GM12878 (cell line): ENCODE results near the gene ZNF512B. TPM values are rescaled to one million over a fixed set of nuclear protein-coding genes. Genes with fewer than 3 reads are reported as not detected.
A peak's percentile ranks its signal among the peaks of the same experiment; 100 is the strongest.

Experiments
- ATAC-seq: fragments of 200-7000 bp; cut with Tn5 transposase; 3 replicates; pipeline ENCODE4 v1.9.1; 2020; ENCODE audit warnings: mild to moderate bottlenecking, moderate library complexity
- BruUV-seq: library from RNA; stranded (reverse); fragments of 400-500 nt; replicated peaks from 2 replicates; lab custom pipeline; 2021; lab: Mats Ljungman, UMichigan
- CTCF ChIA-PET: fragments of 300-600 bp; sonication (Branson Sonifier 250); formaldehyde crosslinking; extraction: SDS; loops from one replicate; lab custom pipeline; 2021; ENCODE audit warnings: inconsistent platforms; lab: Yijun Ruan, JAX
- POLR2A ChIA-PET: fragments of 350-600 bp; formaldehyde crosslinking; extraction: SDS; loops from one replicate; lab custom pipeline; 2021; ENCODE audit warnings: inconsistent platforms; lab: Charles Lee
- RAD21 ChIA-PET: fragments of 300-600 bp; sonication (Branson Sonifier 250); formaldehyde crosslinking; loops from one replicate; lab custom pipeline; 2023; ENCODE audit warnings: antibody characterized with exemption; ENCODE audit not compliant: unreplicated experiment; lab: Charles Lee
- SMC1A ChIA-PET: fragments of 300-600 bp; sonication (Branson Sonifier 250); formaldehyde crosslinking; loops from one replicate; lab custom pipeline; 2023; ENCODE audit not compliant: unreplicated experiment, uncharacterized antibody; lab: Charles Lee
- DNase-seq: peaks from one replicate; pipeline ENCODE4 v3.0.0-alpha.2; 2011; ENCODE audit warnings: low read depth, low spot score
- FAIRE-seq: peaks from 3 replicates; lab custom pipeline; 2011; peaks lifted over from hg19 to GRCh38; lab: Jason Lieb, UNC
- H2AFZ ChIP-seq: 2 replicates; pipeline ENCODE4 v1.6.0; 2011; ENCODE audit warnings: low read depth, low read length, control low read depth; ENCODE audit not compliant: control insufficient read depth
- H3K27ac ChIP-seq: 2 replicates; pipeline ENCODE4 v1.5.1; 2011; ENCODE audit warnings: control low read depth; ENCODE audit not compliant: control insufficient read depth, insufficient read depth
- H3K27me3 ChIP-seq, 2 experiments: replicated peaks in 1 of 2; 2 replicates each; pipeline versions ENCODE4 v1.6.0 to v1.6.1; 2011; ENCODE audit warnings: low read length in 1 of 2; ENCODE audit not compliant: control insufficient read depth in 2 of 2, insufficient read depth in 2 of 2
- H3K36me3 ChIP-seq, 2 experiments: 2 replicates each; pipeline ENCODE4 v1.5.1; 2011; ENCODE audit warnings: low read length in 1 of 2; ENCODE audit not compliant: control insufficient read depth in 2 of 2, insufficient read depth in 2 of 2
- H3K4me1 ChIP-seq: 2 replicates; pipeline ENCODE4 v1.6.1; 2011; ENCODE audit warnings: mild to moderate bottlenecking, low read length, moderate library complexity, mixed read lengths; ENCODE audit not compliant: control insufficient read depth, insufficient read depth
- H3K4me2 ChIP-seq: 2 replicates; pipeline ENCODE4 v1.6.0; 2011; ENCODE audit warnings: control low read depth; ENCODE audit not compliant: control insufficient read depth, insufficient read depth
- H3K4me3 ChIP-seq: fragments of 200-600 bp; sonication (generic); 2 replicates; pipeline ENCODE4 v1.5.1; 2016
- H3K79me2 ChIP-seq: 2 replicates; pipeline ENCODE4 v1.6.0; 2011; ENCODE audit warnings: low read length; ENCODE audit not compliant: control insufficient read depth, insufficient read depth
- H3K9ac ChIP-seq: 2 replicates; pipeline ENCODE4 v1.8.0; 2011; ENCODE audit warnings: low read length, control low read depth, mixed read lengths; ENCODE audit not compliant: control insufficient read depth, insufficient read depth
- H3K9me3 ChIP-seq: replicated peaks from 3 replicates; pipeline ENCODE4 v1.5.1; 2011; ENCODE audit warnings: mild to moderate bottlenecking, low read length; ENCODE audit not compliant: control insufficient read depth, insufficient read depth
- H4K20me1 ChIP-seq: 2 replicates; pipeline ENCODE4 v1.6.0; 2011; ENCODE audit not compliant: control insufficient read depth, insufficient read depth
- BCL11A ChIP-seq: IDR thresholded peaks from 2 replicates; pipeline ENCODE4 v1.6.1; 2011; ENCODE audit warnings: low read depth, low read length
- CBX3 ChIP-seq: fragments of 200-600 bp; sonication (generic); IDR thresholded peaks from 2 replicates; pipeline ENCODE4 v1.6.1; 2016; ENCODE audit warnings: low read depth, borderline replicate concordance
- HCFC1 ChIP-seq: fragments of 150-350 bp; IDR thresholded peaks from 2 replicates; pipeline ENCODE4 v1.6.1; 2014; ENCODE audit warnings: low read length
- HDAC6 ChIP-seq: fragments of 200-600 bp; sonication (generic); IDR thresholded peaks from one replicate; pipeline ENCODE4 v1.8.0; 2017; ENCODE audit warnings: antibody characterized with exemption; ENCODE audit not compliant: unreplicated experiment
- IKZF2 ChIP-seq, 2 experiments: fragments of 450-650 bp; IDR thresholded peaks; 2 replicates each; pipeline ENCODE4 v1.6.1; 2017; ENCODE audit warnings: mild to moderate bottlenecking in 2 of 2, moderate library complexity in 2 of 2
- JUNB ChIP-seq: IDR thresholded peaks from 2 replicates; pipeline ENCODE4 v1.6.1; 2016; ENCODE audit warnings: antibody characterized with exemption, mild to moderate bottlenecking
- LARP7 ChIP-seq: fragments of 450-650 bp; IDR thresholded peaks from 2 replicates; pipeline ENCODE4 v1.6.1; 2017; ENCODE audit warnings: mild to moderate bottlenecking
- PAX5 ChIP-seq: IDR thresholded peaks from 2 replicates; pipeline ENCODE4 v1.6.1; 2011; ENCODE audit warnings: low read depth, low read length, borderline replicate concordance
- POLR2A ChIP-seq: IDR thresholded peaks from 2 replicates; pipeline ENCODE4 v1.6.1; 2011; ENCODE audit warnings: low read depth, mild to moderate bottlenecking, low read length
- POLR2AphosphoS2 ChIP-seq: IDR thresholded peaks from 2 replicates; pipeline ENCODE4 v1.6.1; 2011; ENCODE audit warnings: low read depth, mild to moderate bottlenecking, low read length, improper control_type of control experiment, moderate library complexity
- RAD51 ChIP-seq: fragments of 450-650 bp; IDR thresholded peaks from 2 replicates; pipeline ENCODE4 v1.6.1; 2016; ENCODE audit warnings: moderate library complexity, mild to moderate bottlenecking, inconsistent platforms
- RFX5 ChIP-seq: IDR thresholded peaks from 2 replicates; pipeline ENCODE4 v1.6.1; 2011; ENCODE audit warnings: low read depth, low read length, improper control_type of control experiment
- SMARCA5 ChIP-seq: fragments of 450-650 bp; IDR thresholded peaks from 2 replicates; pipeline ENCODE4 v1.6.1; 2017; ENCODE audit warnings: mild to moderate bottlenecking
- TBL1XR1 ChIP-seq: IDR thresholded peaks from 2 replicates; pipeline ENCODE4 v1.6.1; 2012; ENCODE audit warnings: low read depth, low read length, improper control_type of control experiment
- ZZZ3 ChIP-seq: IDR thresholded peaks from 2 replicates; pipeline ENCODE4 v1.6.1; 2011; ENCODE audit warnings: low read depth; ENCODE audit not compliant: control insufficient read depth, insufficient read length
- WGBS: methylation state at CpG from one replicate; pipeline ENCODE4 v1.1.6; 2016; ENCODE audit warnings: low lambda C conversion rate; ENCODE audit not compliant: insufficient replicate concordance, insufficient coverage; ENCODE audit errors: missing lambda C conversion rate; 5-methylcytosine and 5-hydroxymethylcytosine counted together
- in situ Hi-C: fragments of 300-500 bp; cut with MboI; formaldehyde crosslinking; loops from 9 replicates; pipeline ENCODE4 v1.14.3; 2018; ENCODE audit warnings: mixed read lengths
- intact Hi-C: fragments of 100-400 bp; cut with micrococcal nuclease; formaldehyde crosslinking; loops from one replicate; pipeline ENCODE4 v1.14.2; 2022; ENCODE audit not compliant: unreplicated experiment
- polyA plus RNA-seq, 11 experiments: library from polyadenylated mRNA; depleted of rRNA in 4 of 11; unstranded in 6 of 11; stranded (reverse) in 5 of 11; fragments of >200 nt; fragmentation: Nextera tagmentation in 4 of 11; fragmentation: Illumina TruSeq in 1 of 11; extraction: Ambion mirVana in 4 of 11; extraction: Trizol in 1 of 11; gene quantifications; 1 replicate in 1 of 11; 2 replicates in 10 of 11; pipeline versions ENCODE4 v1.2.1 to v1.2.3, GENCODE V29; 2011 to 2016; ENCODE audit warnings: inconsistent platforms in 2 of 11, missing spikeins in 2 of 11, low read depth in 1 of 11
- total RNA-seq, 4 experiments: library from RNA; depleted of rRNA in 3 of 4; stranded (reverse); fragments of >200 nt in 3 of 4; fragmentation: Illumina TruSeq in 1 of 4; extraction: Trizol in 1 of 4; gene quantifications; 2 replicates each; pipeline versions ENCODE4 v1.2.1 to v1.2.3, GENCODE V29; 2013 to 2021
- TF ChIP-seq, protein P1 (sequence below): IDR thresholded peaks from 2 replicates; pipeline ENCODE4 v1.6.1; 2012; ENCODE audit warnings: mild to moderate bottlenecking, low read depth, low read length

Gene ZNF512B
- total and polyA plus RNA-seq, 10 of the 15 experiments (the other 5 are each of a cell fraction or from before 2014, with no cell fraction given) = 0.06 to 23.9 (median 4.0) TPM

- Histone ChIP-seq H3K27me3 (no peaks in the 10 kb centered on the region), H3K4me3 (no peak overlapping the region), H3K9ac (no peak overlapping the region), H3K4me2 (no peak overlapping the region), H2AFZ (no peak overlapping the region), H3K36me3 (peaks cover 10 to 46% of the 10 kb centered on the region in 2 experiments; a peak in 3 of 4 replicates), H3K4me1 (no peaks in the 10 kb centered on the region), H4K20me1 (no peaks in the 10 kb centered on the region), H3K27ac (no peak overlapping the region), H3K79me2 (no peaks in the 10 kb centered on the region), H3K9me3 (no peaks in the 10 kb centered on the region; the same call in 2 of the 3 replicates)
- intact Hi-C loops = no loop called here
- BruUV-seq = TSS peak; percentile 76
- no peak for ATAC-seq
- ChIA-PET CTCF (no interaction called here), POLR2A (interaction anchor here (0.7 kb wide), 1 partner anchor 12 kb away, joined by 4 read pairs; no protein-coding TSS in a partner anchor), SMC1A (no interaction called here), RAD21 (no interaction called here)
- peak; percentile 28; the same call in 1 of the 2 replicates for TF ChIP-seq POLR2A
- TF ChIP-seq JUNB = no peak
- no peak for FAIRE-seq
- WGBS = 98% methylated on average over 23 of the region's 23 CpGs
- in situ Hi-C loops = no loop called here
- no peak for DNase-seq
Measured at GRCh38 chr20:63940071-63940471, 29.7 kb downstream of the ZNF512B start.

DNA sequence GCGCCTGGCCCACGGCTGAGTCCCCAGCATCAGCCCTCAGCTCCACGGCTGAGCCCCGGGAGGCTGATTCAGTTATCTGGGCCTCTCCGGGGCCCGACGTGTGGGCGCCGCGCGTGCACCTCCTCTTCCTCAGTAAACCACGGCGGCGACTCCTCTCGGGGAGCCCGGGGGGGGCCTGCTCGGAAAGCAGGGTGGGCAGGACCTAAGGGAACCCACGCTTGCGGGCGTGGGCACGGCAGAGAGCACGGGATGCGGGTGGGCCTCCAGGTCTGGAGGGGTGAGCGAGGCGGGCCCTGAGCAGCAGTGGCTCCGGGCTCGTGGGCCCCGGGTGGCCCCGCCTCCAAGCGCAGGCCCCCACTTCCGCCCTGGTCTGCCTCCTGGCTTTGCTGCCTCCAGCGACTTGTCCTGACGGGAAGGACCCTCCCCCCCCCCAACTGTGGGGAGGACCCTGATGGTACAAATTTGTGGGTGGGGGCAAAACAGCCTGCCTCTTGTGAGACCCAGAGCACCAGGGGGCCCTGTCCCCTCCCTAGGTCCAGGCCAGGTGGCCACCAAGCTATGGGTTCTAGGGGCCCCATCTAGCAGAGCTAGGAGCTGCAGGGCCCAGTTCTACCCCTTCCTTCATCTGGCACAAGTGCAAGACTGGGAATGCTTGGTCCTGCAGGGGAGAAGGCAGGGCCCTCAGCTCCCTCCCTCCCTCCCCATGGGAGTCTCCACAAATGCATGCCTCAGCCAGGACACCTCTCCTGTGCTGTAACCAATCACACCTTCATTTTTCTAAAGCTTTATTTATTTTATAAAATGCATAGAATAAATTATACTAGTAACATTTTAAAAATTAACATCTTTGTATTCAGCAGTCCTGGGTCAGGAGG, 30.4 kb downstream of the ZNF512B start:
- Histone ChIP-seq H3K79me2 (no peaks in the 10 kb centered on the region), H3K27ac (no peak overlapping the region), H3K9me3 (no peaks in the 10 kb centered on the region; the same call in 2 of the 3 replicates), H2AFZ (no peak overlapping the region), H3K4me3 (no peak overlapping the region), H3K4me1 (no peaks in the 10 kb centered on the region), H4K20me1 (no peaks in the 10 kb centered on the region), H3K27me3 (no peaks in the 10 kb centered on the region), H3K4me2 (no peak overlapping the region), H3K9ac (no peak overlapping the region), H3K36me3 (peaks cover 8 to 43% of the 10 kb centered on the region in 2 experiments; a peak in 3 of 4 replicates)
- ChIA-PET SMC1A (no interaction called here), RAD21 (no interaction called here), POLR2A (interaction anchor here (0.7 kb wide), 1 partner anchor 11 kb away, joined by 4 read pairs; no protein-coding TSS in a partner anchor), CTCF (no interaction called here)
- FAIRE-seq = no peak
- BruUV-seq = no TSS peak
- in situ Hi-C loops = no loop called here
- ATAC-seq = no peak
- no peak for DNase-seq
- WGBS = 93% methylated on average over 17 of the region's 33 CpGs
- intact Hi-C loops = no loop called here
- TF ChIP-seq BCL11A (no peak), SMARCA5 (no peak), TBL1XR1 (no peak), RFX5 (no peak), LARP7 (no peak), HCFC1 (no peak), IKZF2 (IDR thresholded peaks at IDR 0.05) (no peak), PAX5 (no peak), ZZZ3 (no peak), CBX3 (no peak), RAD51 (no peak), HDAC6 (no peak), POLR2AphosphoS2 (no peak)
- TF ChIP-seq, protein P1, sequence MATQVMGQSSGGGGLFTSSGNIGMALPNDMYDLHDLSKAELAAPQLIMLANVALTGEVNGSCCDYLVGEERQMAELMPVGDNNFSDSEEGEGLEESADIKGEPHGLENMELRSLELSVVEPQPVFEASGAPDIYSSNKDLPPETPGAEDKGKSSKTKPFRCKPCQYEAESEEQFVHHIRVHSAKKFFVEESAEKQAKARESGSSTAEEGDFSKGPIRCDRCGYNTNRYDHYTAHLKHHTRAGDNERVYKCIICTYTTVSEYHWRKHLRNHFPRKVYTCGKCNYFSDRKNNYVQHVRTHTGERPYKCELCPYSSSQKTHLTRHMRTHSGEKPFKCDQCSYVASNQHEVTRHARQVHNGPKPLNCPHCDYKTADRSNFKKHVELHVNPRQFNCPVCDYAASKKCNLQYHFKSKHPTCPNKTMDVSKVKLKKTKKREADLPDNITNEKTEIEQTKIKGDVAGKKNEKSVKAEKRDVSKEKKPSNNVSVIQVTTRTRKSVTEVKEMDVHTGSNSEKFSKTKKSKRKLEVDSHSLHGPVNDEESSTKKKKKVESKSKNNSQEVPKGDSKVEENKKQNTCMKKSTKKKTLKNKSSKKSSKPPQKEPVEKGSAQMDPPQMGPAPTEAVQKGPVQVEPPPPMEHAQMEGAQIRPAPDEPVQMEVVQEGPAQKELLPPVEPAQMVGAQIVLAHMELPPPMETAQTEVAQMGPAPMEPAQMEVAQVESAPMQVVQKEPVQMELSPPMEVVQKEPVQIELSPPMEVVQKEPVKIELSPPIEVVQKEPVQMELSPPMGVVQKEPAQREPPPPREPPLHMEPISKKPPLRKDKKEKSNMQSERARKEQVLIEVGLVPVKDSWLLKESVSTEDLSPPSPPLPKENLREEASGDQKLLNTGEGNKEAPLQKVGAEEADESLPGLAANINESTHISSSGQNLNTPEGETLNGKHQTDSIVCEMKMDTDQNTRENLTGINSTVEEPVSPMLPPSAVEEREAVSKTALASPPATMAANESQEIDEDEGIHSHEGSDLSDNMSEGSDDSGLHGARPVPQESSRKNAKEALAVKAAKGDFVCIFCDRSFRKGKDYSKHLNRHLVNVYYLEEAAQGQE = no peak
